GM23338 (cell line): ENCODE results near the gene MUC5AC.

ENCODE experiments used
- CREB1 ChIP-seq: fragments of 250-450 bp; sonication (Bioruptor Pico); IDR thresholded peaks from 2 replicates; pipeline ENCODE4 v1.5.0; 2020; ENCODE audit warnings: low read depth, mild to moderate bottlenecking, moderate library complexity
- EZH2 ChIP-seq: fragments of 200-600 bp; sonication (generic); IDR thresholded peaks from one replicate; pipeline ENCODE4 v1.8.0; 2017; ENCODE audit warnings: antibody characterized with exemption, mild to moderate bottlenecking, low read depth; ENCODE audit not compliant: unreplicated experiment
- EZH2phosphoT487 ChIP-seq: fragments of 200-600 bp; sonication (generic); IDR thresholded peaks from one replicate; pipeline ENCODE4 v1.8.1; 2018; ENCODE audit warnings: antibody characterized with exemption; ENCODE audit not compliant: unreplicated experiment
- JUNB ChIP-seq: IDR thresholded peaks from one replicate; pipeline ENCODE4 v1.6.1; 2016; ENCODE audit warnings: antibody characterized with exemption; ENCODE audit not compliant: unreplicated experiment
- NANOG ChIP-seq: IDR thresholded peaks from 2 replicates; pipeline ENCODE4 v1.6.1; 2016; ENCODE audit warnings: antibody characterized with exemption, borderline replicate concordance
- POLR2AphosphoS5 ChIP-seq: IDR thresholded peaks from 2 replicates; pipeline ENCODE4 v1.6.1; 2016; ENCODE audit warnings: antibody characterized with exemption, low read depth
- TF ChIP-seq, protein P1 (sequence below), 2 experiments: fragments of 200-600 bp in 1 of 2; sonication (generic) in 1 of 2; conservative IDR thresholded peaks; 2 replicates each; pipeline versions ENCODE4 v1.5.1 to v1.6.1; 2016 to 2017; ENCODE audit warnings: antibody characterized with exemption in 2 of 2, low read depth in 2 of 2, mild to moderate bottlenecking in 2 of 2, moderate library complexity in 1 of 2
- TF ChIP-seq, protein P2 (sequence below): fragments of 250-450 bp; sonication (Bioruptor Pico); IDR thresholded peaks from 2 replicates; pipeline ENCODE4 v1.5.0; 2020; ENCODE audit warnings: mild to moderate bottlenecking, moderate library complexity

DNA sequence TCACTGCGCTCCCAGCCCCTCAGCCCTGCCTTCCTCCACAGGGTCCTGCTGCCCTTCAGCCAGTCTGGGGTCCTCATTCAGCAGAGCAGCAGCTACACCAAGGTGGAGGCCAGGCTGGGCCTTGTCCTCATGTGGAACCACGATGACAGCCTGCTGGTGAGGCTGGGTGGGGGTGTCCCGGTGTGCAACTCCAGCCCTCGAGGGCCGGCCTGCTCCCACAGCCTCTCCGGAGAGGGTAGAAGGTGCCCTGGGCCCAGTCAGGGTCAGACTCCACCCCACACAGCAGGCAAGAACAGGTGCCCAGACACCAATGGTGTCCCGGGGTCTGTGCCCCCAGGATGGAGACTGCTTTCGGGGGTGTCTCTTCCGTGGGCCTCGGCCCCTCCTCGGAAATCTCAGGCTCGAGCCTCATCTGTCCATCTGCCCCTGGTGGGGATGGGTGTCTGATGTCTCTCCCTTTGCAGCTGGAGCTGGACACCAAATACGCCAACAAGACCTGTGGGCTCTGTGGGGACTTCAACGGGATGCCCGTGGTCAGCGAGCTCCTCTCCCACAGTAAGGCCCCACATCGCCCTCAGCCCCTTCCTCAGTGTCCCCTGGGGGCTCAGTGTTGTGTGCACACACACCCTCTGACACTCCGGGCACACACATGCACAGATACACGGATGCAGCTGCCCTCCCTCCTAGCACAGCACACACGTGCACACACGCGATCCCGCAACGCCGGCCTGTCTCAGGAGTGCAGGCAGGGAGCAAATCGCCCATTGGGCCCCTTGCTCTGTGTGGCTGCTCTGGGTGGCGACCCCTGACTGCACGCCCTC lies 4.9 kb downstream of the MUC5AC start:
- TF ChIP-seq, protein P1, sequence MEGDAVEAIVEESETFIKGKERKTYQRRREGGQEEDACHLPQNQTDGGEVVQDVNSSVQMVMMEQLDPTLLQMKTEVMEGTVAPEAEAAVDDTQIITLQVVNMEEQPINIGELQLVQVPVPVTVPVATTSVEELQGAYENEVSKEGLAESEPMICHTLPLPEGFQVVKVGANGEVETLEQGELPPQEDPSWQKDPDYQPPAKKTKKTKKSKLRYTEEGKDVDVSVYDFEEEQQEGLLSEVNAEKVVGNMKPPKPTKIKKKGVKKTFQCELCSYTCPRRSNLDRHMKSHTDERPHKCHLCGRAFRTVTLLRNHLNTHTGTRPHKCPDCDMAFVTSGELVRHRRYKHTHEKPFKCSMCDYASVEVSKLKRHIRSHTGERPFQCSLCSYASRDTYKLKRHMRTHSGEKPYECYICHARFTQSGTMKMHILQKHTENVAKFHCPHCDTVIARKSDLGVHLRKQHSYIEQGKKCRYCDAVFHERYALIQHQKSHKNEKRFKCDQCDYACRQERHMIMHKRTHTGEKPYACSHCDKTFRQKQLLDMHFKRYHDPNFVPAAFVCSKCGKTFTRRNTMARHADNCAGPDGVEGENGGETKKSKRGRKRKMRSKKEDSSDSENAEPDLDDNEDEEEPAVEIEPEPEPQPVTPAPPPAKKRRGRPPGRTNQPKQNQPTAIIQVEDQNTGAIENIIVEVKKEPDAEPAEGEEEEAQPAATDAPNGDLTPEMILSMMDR (conservative IDR thresholded peaks at IDR 0.05; ENCODE audit: low read depth in 2 of 2) = no peak
- TF ChIP-seq POLR2AphosphoS5 = no peak
- TF ChIP-seq CREB1 (CRISPR knock-in tag) = no peak
- TF ChIP-seq EZH2 = no peak
- TF ChIP-seq EZH2phosphoT487 = no peak
- no peak for TF ChIP-seq JUNB
- TF ChIP-seq, protein P2, sequence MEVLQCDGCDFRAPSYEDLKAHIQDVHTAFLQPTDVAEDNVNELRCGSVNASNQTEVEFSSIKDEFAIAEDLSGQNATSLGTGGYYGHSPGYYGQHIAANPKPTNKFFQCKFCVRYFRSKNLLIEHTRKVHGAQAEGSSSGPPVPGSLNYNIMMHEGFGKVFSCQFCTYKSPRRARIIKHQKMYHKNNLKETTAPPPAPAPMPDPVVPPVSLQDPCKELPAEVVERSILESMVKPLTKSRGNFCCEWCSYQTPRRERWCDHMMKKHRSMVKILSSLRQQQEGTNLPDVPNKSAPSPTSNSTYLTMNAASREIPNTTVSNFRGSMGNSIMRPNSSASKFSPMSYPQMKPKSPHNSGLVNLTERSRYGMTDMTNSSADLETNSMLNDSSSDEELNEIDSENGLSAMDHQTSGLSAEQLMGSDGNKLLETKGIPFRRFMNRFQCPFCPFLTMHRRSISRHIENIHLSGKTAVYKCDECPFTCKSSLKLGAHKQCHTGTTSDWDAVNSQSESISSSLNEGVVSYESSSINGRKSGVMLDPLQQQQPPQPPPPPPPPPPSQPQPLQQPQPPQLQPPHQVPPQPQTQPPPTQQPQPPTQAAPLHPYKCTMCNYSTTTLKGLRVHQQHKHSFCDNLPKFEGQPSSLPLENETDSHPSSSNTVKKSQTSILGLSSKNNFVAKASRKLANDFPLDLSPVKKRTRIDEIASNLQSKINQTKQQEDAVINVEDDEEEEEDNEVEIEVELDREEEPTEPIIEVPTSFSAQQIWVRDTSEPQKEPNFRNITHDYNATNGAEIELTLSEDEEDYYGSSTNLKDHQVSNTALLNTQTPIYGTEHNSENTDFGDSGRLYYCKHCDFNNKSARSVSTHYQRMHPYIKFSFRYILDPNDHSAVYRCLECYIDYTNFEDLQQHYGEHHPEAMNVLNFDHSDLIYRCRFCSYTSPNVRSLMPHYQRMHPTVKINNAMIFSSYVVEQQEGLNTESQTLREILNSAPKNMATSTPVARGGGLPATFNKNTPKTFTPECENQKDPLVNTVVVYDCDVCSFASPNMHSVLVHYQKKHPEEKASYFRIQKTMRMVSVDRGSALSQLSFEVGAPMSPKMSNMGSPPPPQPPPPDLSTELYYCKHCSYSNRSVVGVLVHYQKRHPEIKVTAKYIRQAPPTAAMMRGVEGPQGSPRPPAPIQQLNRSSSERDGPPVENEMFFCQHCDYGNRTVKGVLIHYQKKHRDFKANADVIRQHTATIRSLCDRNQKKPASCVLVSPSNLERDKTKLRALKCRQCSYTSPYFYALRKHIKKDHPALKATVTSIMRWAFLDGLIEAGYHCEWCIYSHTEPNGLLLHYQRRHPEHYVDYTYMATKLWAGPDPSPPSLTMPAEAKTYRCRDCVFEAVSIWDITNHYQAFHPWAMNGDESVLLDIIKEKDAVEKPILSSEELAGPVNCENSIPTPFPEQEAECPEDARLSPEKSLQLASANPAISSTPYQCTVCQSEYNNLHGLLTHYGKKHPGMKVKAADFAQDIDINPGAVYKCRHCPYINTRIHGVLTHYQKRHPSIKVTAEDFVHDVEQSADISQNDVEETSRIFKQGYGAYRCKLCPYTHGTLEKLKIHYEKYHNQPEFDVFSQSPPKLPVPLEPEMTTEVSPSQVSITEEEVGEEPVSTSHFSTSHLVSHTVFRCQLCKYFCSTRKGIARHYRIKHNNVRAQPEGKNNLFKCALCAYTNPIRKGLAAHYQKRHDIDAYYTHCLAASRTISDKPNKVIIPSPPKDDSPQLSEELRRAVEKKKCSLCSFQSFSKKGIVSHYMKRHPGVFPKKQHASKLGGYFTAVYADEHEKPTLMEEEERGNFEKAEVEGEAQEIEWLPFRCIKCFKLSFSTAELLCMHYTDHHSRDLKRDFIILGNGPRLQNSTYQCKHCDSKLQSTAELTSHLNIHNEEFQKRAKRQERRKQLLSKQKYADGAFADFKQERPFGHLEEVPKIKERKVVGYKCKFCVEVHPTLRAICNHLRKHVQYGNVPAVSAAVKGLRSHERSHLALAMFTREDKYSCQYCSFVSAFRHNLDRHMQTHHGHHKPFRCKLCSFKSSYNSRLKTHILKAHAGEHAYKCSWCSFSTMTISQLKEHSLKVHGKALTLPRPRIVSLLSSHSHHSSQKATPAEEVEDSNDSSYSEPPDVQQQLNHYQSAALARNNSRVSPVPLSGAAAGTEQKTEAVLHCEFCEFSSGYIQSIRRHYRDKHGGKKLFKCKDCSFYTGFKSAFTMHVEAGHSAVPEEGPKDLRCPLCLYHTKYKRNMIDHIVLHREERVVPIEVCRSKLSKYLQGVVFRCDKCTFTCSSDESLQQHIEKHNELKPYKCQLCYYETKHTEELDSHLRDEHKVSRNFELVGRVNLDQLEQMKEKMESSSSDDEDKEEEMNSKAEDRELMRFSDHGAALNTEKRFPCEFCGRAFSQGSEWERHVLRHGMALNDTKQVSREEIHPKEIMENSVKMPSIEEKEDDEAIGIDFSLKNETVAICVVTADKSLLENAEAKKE = no peak
- TF ChIP-seq NANOG = no peak
